ENCODE data around the gene RUFY4. TPM values are rescaled to one million over a fixed set of nuclear protein-coding genes. Genes with fewer than 3 reads are reported as not detected.
"Not testable (repeated sequence)": the region's sequence is repeated elsewhere in the genome, so short reads cannot be mapped to it uniquely, and the experiment has no call there.

Gene RUFY4
- total RNA-seq, 3 donors from 2014 or later: 2.8 TPM; not detected in 2

DNA sequence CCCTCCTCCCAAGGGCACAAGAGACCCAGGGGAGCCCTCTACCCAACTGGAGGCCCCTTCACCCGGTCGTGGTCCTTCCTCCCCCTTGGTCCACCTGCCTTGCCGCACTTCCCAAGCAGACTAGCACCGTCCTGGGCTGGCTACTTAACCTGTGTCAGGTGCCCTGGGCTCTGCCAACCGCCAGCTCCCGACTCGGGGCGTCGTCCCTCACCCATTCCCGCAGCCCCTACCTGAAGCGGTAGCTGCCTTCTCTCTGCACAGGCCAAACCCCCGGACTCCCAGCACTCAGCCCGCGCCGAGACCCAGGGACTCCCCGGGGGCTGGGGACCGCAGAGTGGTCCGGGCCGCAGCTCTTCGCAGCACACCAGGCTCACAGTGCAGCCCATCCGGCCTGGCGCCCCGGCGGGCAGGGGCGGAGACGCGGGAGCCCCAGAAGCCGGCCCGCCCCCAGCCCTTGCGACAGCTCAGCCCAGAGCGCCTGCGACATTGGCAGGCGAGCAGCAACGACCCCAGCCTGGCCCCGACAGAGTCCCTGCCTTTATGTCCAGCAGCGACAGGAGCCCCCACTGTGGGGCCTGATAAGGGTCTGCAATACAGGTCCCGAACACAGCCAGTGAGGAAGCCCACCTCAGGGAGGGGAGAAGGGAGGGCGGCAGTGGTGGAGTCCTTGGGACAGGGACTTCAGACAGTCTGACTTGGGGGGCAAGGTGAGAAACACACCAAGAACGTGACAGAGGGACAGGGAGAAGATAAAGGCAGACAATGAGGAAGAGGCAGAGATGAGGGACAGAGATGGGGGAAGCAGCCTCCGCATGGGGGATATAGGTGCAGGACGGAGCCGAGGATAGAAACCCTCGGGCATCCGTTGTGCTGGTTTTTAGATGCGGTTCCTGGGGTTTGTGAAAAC lies 35.2 kb upstream of the RUFY4 start:
- Histone ChIP-seq H3K4me3 (no peak overlapping the region), H3K27ac (no peak overlapping the region), H3K9me3 (no peaks in the 10 kb centered on the region), H3K27me3 (no peaks in the 10 kb centered on the region), H3K4me1 (peaks cover 0 to 27% of the 10 kb centered on the region in 2 donors), H3K36me3 (no peaks in the 10 kb centered on the region)
- TF ChIP-seq POLR2AphosphoS5 (IDR thresholded peaks at IDR 0.05): no peak
- no peak for TF ChIP-seq CTCF (IDR thresholded peaks at IDR 0.05)
- no peak for TF ChIP-seq POLR2A (IDR thresholded peaks at IDR 0.05)
- no peak for DNase-seq (ENCODE audit: low spot score in 2 of 2)
- intact Hi-C loops (cut with DNase I; ENCODE audit: low total_unique reads): no loop called here

- H3K36me3 ChIP-seq; H3K27ac ChIP-seq; DNase-seq (ENCODE audit: low spot score in 2 of 2); H3K27me3 ChIP-seq; H3K9me3 ChIP-seq: not testable (repeated sequence)
- Histone ChIP-seq H3K4me1 (peaks cover 0 to 21% of the 10 kb centered on the region in 2 donors), H3K4me3 (peak overlapping the region; percentile 11 to 51 (median 18))
- intact Hi-C loops (cut with DNase I; ENCODE audit: low total_unique reads): loop anchor here (5.0 kb wide), 1 partner anchor 433 kb away; no protein-coding TSS in a partner anchor
- peak; percentile 11 to 66 (median 45) for TF ChIP-seq CTCF (IDR thresholded peaks at IDR 0.05)
Observed at GRCh38 chr2:218034497-218035213, 34.4 kb upstream of the RUFY4 start.

DNA sequence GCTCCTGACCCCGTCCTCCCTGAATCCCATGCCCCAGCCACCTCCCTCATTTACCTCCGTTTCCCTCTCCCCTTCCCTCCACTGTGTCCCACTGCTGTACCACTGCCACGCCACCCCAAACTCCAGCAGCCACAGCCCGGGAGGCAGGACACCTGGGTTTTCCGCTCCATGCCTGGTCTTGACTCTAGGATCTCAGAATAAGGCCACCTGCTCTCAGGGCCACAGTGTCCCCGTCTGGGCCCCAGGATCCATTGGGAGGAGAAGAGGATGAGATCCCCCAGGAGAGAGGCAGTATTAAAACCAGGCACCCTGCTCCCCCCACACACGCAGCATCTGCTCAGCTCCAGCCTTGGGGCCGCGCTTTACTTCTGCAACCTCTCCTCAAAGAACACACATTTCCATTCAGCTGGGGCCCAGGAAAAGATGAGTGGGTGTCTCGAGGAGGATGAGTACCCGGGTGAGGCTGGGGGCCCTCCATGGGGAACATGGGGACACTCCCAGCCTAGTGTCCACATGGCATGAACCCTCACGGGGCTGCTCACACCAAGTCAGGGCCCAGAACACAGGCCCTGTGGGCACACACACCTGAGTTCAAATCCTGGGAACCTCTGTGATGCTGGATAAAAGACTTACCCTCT lies 33.5 kb upstream of the RUFY4 start:
- no peak for DNase-seq (ENCODE audit: low spot score in 2 of 2)
- no peaks in the 10 kb centered on the region for H3K36me3 ChIP-seq
- H3K27me3 ChIP-seq: no peaks in the 10 kb centered on the region
- peaks cover 0 to 13% of the 10 kb centered on the region in 2 donors for H3K4me1 ChIP-seq
- H3K27ac ChIP-seq: no peak overlapping the region
- H3K9me3 ChIP-seq: no peaks in the 10 kb centered on the region
- no peak for TF ChIP-seq CTCF (IDR thresholded peaks at IDR 0.05)
- TF ChIP-seq POLR2AphosphoS5 (IDR thresholded peaks at IDR 0.05): no peak
- no peak for TF ChIP-seq POLR2A (IDR thresholded peaks at IDR 0.05)
- H3K4me3 ChIP-seq: no peak overlapping the region
- intact Hi-C loops (cut with DNase I; ENCODE audit: low total_unique reads): loop anchor here (5.0 kb wide), 1 partner anchor 432 kb away; no protein-coding TSS in a partner anchor

GRCh38 chr2:218036371-218036770 lies 32.7 kb upstream of the RUFY4 start:
- DNase-seq (ENCODE audit: low spot score in 2 of 2): no peak
- intact Hi-C loops (cut with DNase I; ENCODE audit: low total_unique reads): loop anchor here (5.0 kb wide), 1 partner anchor 431 kb away; no protein-coding TSS in a partner anchor
- Histone ChIP-seq H3K9me3 (no peaks in the 10 kb centered on the region), H3K36me3 (no peaks in the 10 kb centered on the region), H3K4me3 (no peak overlapping the region), H3K4me1 (peaks cover 0 to 11% of the 10 kb centered on the region in 2 donors), H3K27ac (no peak overlapping the region), H3K27me3 (no peaks in the 10 kb centered on the region)
- TF ChIP-seq POLR2A (IDR thresholded peaks at IDR 0.05): no peak
- TF ChIP-seq POLR2AphosphoS5 (IDR thresholded peaks at IDR 0.05): no peak
- TF ChIP-seq CTCF (IDR thresholded peaks at IDR 0.05): no peak
